K562 (cell line): Measurements from ENCODE around the gene CD164L2. TPM values are rescaled to one million over a fixed set of nuclear protein-coding genes. Genes with fewer than 3 reads are reported as not detected.

Experiments
- CBX3 ChIP-seq, 2 experiments: IDR thresholded peaks; 1 replicate in 1 of 2; 2 replicates in 1 of 2; pipeline ENCODE4 v1.6.1; 2012; ENCODE audit warnings: inconsistent platforms in 2 of 2, low read length in 2 of 2, borderline replicate concordance in 1 of 2, control low read depth in 1 of 2
- CHD4 ChIP-seq: fragments of 200-600 bp; sonication (generic); IDR thresholded peaks from 3 replicates; pipeline ENCODE4 v1.6.1; 2012; ENCODE audit warnings: low read depth, mild to moderate bottlenecking, mixed read lengths, low read length, inconsistent platforms; ENCODE audit not compliant: insufficient read depth, insufficient replicate concordance, poor library complexity, severe bottlenecking
- EWSR1 ChIP-seq: fragments of 450-650 bp; IDR thresholded peaks from 2 replicates; pipeline ENCODE4 v1.6.1; 2018; ENCODE audit warnings: borderline replicate concordance, mild to moderate bottlenecking, low read depth, moderate library complexity; ENCODE audit not compliant: partially characterized antibody
- GTF2F1 ChIP-seq: IDR thresholded peaks from 2 replicates; pipeline ENCODE4 v1.6.1; 2011; ENCODE audit warnings: low read depth, low read length, improper control_type of control experiment
- HNRNPL ChIP-seq: fragments of 200-400 bp; formaldehyde crosslinking; IDR thresholded peaks from 2 replicates; pipeline ENCODE4 v1.6.1; 2017; ENCODE audit warnings: low read depth, mild to moderate bottlenecking, low read length
- IRF9 ChIP-seq: fragments of 450-650 bp; IDR thresholded peaks from 2 replicates; pipeline ENCODE4 v1.6.1; 2016; ENCODE audit warnings: missing biosample characterization, missing genetic modification characterization
- KDM1A ChIP-seq, 2 experiments: fragments of 450-650 bp; IDR thresholded peaks; 2 replicates each; pipeline ENCODE4 v1.6.1; 2016; ENCODE audit warnings: mild to moderate bottlenecking in 2 of 2
- NCOA6 ChIP-seq: fragments of 450-650 bp; IDR thresholded peaks from 2 replicates; pipeline ENCODE4 v1.6.1; 2017; ENCODE audit warnings: mild to moderate bottlenecking
- NONO ChIP-seq, 2 experiments: fragments of 200-400 bp in 1 of 2; fragments of 450-650 bp in 1 of 2; formaldehyde crosslinking in 1 of 2; IDR thresholded peaks; 2 replicates each; pipeline ENCODE4 v1.6.1; 2017; ENCODE audit warnings: low read depth in 2 of 2, mild to moderate bottlenecking in 2 of 2, moderate library complexity in 2 of 2, low read length in 1 of 2
- PYGO2 ChIP-seq: fragments of 450-650 bp; IDR thresholded peaks from 2 replicates; pipeline ENCODE4 v1.6.1; 2016; ENCODE audit warnings: mild to moderate bottlenecking, missing genetic modification characterization, moderate library complexity, missing compliant biosample characterization
- RNF219 ChIP-seq: fragments of 250-450 bp; sonication (Bioruptor Pico); IDR thresholded peaks from 2 replicates; pipeline ENCODE4 v1.5.0; 2022; ENCODE audit warnings: mild to moderate bottlenecking
- STAT5A ChIP-seq: IDR thresholded peaks from 2 replicates; pipeline ENCODE4 v1.6.1; 2012; ENCODE audit warnings: low read length, inconsistent platforms, borderline replicate concordance
- TCFL5 ChIP-seq: fragments of 250-450 bp; sonication (Bioruptor Pico); conservative IDR thresholded peaks from 2 replicates; pipeline ENCODE4 v1.6.1; 2021; ENCODE audit warnings: mild to moderate bottlenecking, moderate library complexity, matching md5 sums
- THRAP3 ChIP-seq: fragments of 450-650 bp; IDR thresholded peaks from 2 replicates; pipeline ENCODE4 v1.6.1; 2016; ENCODE audit warnings: mild to moderate bottlenecking, inconsistent platforms, borderline replicate concordance
- UBTF ChIP-seq, 2 experiments: IDR thresholded peaks; 2 replicates each; pipeline ENCODE4 v1.6.1; 2012; ENCODE audit warnings: improper control_type of control experiment in 2 of 2, low read depth in 2 of 2, low read length in 2 of 2, borderline replicate concordance in 1 of 2
- ZBTB34 ChIP-seq: fragments of 250-450 bp; sonication (Bioruptor Pico); IDR thresholded peaks from 2 replicates; pipeline ENCODE4 v1.8.0; 2021; ENCODE audit warnings: mild to moderate bottlenecking, moderate library complexity
- ZFX ChIP-seq: sonication (generic); formaldehyde crosslinking; IDR thresholded peaks from 2 replicates; pipeline ENCODE4 v1.8.0; 2022; ENCODE audit warnings: mild to moderate bottlenecking, missing genetic modification reagents, moderate library complexity
- ZNF263 ChIP-seq: sonication (generic); formaldehyde crosslinking; IDR thresholded peaks from 2 replicates; pipeline ENCODE4 v1.8.0; 2022; ENCODE audit warnings: mild to moderate bottlenecking, missing genetic modification reagents, borderline replicate concordance
- ZNF311 ChIP-seq: fragments of 250-450 bp; sonication (Bioruptor Pico); IDR thresholded peaks from 2 replicates; pipeline ENCODE4 v1.4.0; 2020; ENCODE audit warnings: mild to moderate bottlenecking, moderate library complexity
- ZNF445 ChIP-seq: fragments of 250-450 bp; sonication (Bioruptor Pico); IDR thresholded peaks from 2 replicates; pipeline ENCODE4 v1.4.0; 2020; ENCODE audit warnings: low read depth, mild to moderate bottlenecking, moderate library complexity
- ZNF76 ChIP-seq: fragments of 250-450 bp; sonication (Bioruptor Pico); IDR thresholded peaks from 2 replicates; pipeline ENCODE4 v1.4.0; 2020; ENCODE audit warnings: mild to moderate bottlenecking, moderate library complexity, borderline replicate concordance
- polyA plus RNA-seq, 8 experiments: library from polyadenylated mRNA; depleted of rRNA in 4 of 8; stranded (reverse) in 5 of 8; unstranded in 3 of 8; fragments of >200 nt; fragmentation: Nextera tagmentation in 2 of 8; fragmentation: Illumina TruSeq in 1 of 8; extraction: Ambion mirVana in 2 of 8; extraction: Trizol in 1 of 8; gene quantifications; 2 replicates each; pipeline versions ENCODE4 v1.2.1 to v1.2.3, GENCODE V29; 2011 to 2014; ENCODE audit warnings: inconsistent platforms in 1 of 8, missing spikeins in 1 of 8
- total RNA-seq, 7 experiments: library from RNA; depleted of rRNA in 6 of 7; stranded (reverse); fragments of >200 nt in 6 of 7; fragmentation: Illumina TruSeq in 2 of 7; extraction: Trizol in 2 of 7; gene quantifications; 2 replicates each; pipeline versions ENCODE4 v1.2.1 to v1.2.3, GENCODE V29; 2011 to 2021; ENCODE audit warnings: low replicate concordance in 1 of 7

The CD164L2 gene
- total and polyA plus RNA-seq, 9 of the 15 experiments (the other 6 are each of a cell fraction or from before 2014, with no cell fraction given), result 0.08 to 0.92 (median 0.38) TPM; not detected in 1

- no peak for TF ChIP-seq IRF9 (tag)
- no peak for TF ChIP-seq ZBTB34 (CRISPR knock-in tag)
- TF ChIP-seq ZNF445 (CRISPR knock-in tag), result no peak
- TF ChIP-seq NCOA6, result no peak
- no peak for TF ChIP-seq EWSR1
- 0 out of 3 replicates have a peak, but pooled peaks of 1 of the 2 experiments have one; percentile 30 for TF ChIP-seq CBX3 (IDR thresholded peaks at IDR 0.05; ENCODE audit: borderline replicate concordance in 1 of 2, low read length in 2 of 2)
- TF ChIP-seq ZNF311 (CRISPR knock-in tag), result no peak
- no peak for TF ChIP-seq ZNF76 (CRISPR knock-in tag)
- TF ChIP-seq CHD4, result no peak
- no peak for TF ChIP-seq HNRNPL
- no peak for TF ChIP-seq PYGO2 (tag)
- no peak for TF ChIP-seq STAT5A
- TF ChIP-seq UBTF (IDR thresholded peaks at IDR 0.05; ENCODE audit: borderline replicate concordance in 1 of 2, low read depth in 2 of 2, low read length in 2 of 2), result no peak
- no peak for TF ChIP-seq TCFL5 (CRISPR knock-in tag)
- TF ChIP-seq NONO (IDR thresholded peaks at IDR 0.05; ENCODE audit: low read depth in 2 of 2, low read length in 1 of 2), result no peak
- TF ChIP-seq KDM1A (IDR thresholded peaks at IDR 0.05), result no peak
- peak; percentile 51; the same call in 1 of the 2 replicates for TF ChIP-seq ZNF263 (CRISPR knock-in tag)
- peak; percentile 71 for TF ChIP-seq ZFX (CRISPR knock-in tag)
- TF ChIP-seq THRAP3, result no peak
- no peak for TF ChIP-seq RNF219 (CRISPR knock-in tag)
- no peak for TF ChIP-seq GTF2F1
Measured at GRCh38 chr1:27357281-27358037, 25.7 kb downstream of the CD164L2 start (continued).
